Smooth muscle cell of the brain vasculature (primary cell): ENCODE data around the gene PRSS2.
"Not testable (repeated sequence)": the region's sequence is repeated elsewhere in the genome, so short reads cannot be mapped to it uniquely, and the experiment has no call there.

Experiments
- DNase-seq: peaks from one replicate; pipeline ENCODE4 v3.0.0-alpha.2; 2012; ENCODE audit warnings: low read depth, low spot score

The PRSS2 gene

GRCh38 chr7:142759433-142759832, 11.3 kb upstream of the PRSS2 start:
- no peak for DNase-seq

- no peak for DNase-seq
Measured at GRCh38 chr7:142760071-142760642, 10.6 kb upstream of the PRSS2 start.

DNA sequence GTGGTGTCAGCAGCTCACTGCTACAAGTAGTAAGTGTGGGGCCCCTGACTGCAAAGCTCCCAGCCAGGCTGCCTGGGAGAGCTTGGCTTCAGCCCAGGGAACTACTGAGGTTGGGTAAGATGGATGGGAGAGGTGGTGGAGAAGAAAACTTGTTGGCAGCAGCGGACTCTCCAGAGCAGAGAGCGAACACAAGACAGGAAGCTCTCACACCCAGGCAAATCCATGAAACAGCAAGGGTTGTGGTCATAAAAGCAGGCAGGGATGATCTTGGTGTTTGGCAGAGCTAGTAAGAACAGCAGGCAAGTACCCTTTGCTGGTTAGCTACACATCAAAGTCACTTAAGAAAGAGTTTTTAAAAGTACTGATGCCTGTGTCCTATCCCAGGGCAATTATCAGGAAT, 9.2 kb upstream of the PRSS2 start:
- DNase-seq, result not testable (repeated sequence)

DNA sequence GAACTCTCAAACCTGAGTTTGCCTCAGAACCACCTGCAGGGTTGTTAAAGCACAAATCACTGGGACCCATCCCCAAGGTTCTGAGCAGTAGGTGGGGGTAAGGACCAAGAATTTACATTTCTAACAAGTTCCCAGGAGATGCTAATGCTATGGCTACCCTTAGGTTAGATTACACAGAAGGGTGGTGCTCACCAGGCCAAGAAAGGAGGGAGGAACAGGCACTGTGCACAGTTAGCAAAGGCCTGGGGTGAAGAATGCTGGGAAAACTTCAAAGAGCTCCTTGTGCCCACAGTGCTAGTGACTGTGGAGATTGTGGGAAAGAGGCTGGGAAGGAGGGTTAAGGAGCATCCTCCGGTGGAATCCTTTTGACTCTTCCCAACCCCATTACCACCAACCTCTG, 8.7 kb upstream of the PRSS2 start:
- no peak for DNase-seq

DNA sequence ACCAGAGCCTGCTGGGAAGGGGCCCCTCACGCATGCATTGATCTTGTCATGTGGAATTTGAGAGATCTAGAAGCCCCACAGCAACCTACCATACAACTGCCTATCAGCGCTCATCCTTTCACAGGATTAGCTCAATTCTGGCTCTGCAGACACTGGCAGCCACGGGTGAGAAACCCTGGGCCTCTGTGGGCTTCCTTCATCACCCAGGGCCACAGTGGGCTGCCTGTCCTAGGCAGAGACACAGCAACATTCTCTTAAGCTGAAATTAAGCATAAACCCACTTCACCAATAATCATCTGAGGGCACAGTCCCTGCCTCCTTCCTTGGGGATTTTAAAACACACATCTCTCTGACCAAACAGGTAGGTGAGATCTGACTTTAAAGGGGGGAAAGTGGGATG, 3.3 kb upstream of the PRSS2 start:
- no peak for DNase-seq

DNA sequence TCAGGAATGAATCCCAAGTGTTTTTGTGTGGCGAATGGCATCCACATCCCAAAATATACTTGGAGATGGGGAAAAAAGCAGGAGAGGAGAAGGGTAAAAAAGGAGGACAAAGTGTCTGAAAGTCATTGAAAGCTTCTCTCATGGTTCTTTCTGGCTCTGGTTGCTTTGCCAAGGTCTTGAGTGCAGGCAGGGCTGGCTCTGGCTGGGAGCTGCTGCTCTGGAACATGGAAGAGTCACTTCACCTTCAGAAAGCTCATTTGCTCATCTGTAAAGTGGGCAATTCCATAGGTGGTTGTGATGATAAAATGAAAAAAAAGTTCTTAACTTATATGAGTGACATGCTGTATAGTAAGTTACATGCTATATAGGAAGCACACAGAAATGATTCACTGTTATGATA, 2.9 kb upstream of the PRSS2 start:
- no peak for DNase-seq

DNA sequence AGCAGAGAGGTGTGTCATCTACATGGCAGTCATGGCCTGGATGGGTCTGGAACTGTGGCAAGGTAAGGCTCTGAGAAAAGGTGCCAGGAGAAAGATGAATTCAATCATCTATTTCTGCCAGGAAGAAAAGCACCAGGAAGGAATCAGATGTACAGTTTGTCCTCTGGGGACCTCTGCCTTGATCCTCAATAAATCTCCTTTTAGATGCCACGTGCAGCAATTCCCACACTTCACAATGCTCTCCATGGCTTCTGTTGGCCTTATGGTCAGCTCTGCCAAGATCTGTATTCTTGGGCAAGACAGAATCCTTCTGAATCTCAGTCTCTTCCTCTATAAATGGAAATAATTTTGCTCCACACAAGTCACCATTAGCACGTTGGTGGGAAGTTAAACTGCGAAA, 1.9 kb upstream of the PRSS2 start:
- not testable (repeated sequence) for DNase-seq

DNA sequence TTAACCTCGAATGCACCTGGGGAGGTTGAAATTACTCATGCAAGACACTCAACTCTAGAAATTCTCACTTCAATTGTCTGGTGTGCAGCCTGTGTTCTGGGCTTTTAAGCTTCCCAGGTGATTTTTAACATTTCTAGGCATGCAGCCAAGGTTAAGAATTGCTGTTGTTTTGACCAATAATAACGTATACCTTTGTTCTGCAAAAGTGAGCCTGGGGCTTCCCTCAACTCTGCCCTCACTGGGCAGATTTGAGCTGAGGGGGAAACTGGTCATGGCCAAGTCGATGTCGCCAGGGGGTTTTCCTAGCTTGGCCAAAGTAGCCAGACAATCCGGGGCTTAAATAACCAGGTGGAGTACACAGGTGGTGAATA, 568 bp downstream of the PRSS2 start:
- no peak for DNase-seq

DNA sequence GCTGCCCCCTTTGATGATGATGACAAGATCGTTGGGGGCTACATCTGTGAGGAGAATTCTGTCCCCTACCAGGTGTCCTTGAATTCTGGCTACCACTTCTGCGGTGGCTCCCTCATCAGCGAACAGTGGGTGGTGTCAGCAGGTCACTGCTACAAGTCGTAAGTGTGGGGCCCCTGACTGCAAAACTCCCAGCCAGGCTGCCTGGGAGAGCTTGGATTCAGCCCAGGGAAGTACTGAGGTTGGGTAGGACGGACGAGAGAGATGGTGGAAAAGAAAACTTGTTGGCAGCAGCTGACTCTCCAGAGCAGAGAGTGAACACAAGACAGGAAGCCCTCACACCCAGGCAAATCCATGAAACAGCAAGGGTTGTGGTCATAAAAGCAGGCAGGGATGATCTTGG, 1.3 kb downstream of the PRSS2 start:
- DNase-seq, result no peak

DNA sequence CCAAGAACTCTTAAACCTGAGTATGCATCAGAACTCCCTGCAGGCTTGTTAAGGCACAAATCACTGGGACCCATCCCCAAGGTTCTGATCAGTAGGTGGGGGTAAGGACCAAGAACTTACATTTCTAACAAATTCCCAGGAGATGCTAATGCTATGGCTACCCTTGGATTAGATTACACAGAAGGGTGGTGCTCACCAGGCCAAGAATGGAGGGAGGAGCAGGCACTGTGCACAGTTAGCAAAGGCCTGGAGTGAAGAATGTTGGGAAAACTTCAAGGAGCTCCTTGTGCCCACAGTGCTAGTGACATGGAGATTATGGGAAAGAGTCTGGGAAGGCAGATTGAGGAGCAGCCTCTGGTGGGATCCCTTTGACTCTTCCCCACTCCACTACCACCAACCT, 1.9 kb downstream of the PRSS2 start:
- no peak for DNase-seq

GRCh38 chr7:142773230-142773629, 2.5 kb downstream of the PRSS2 start:
- DNase-seq, result no peak

DNA sequence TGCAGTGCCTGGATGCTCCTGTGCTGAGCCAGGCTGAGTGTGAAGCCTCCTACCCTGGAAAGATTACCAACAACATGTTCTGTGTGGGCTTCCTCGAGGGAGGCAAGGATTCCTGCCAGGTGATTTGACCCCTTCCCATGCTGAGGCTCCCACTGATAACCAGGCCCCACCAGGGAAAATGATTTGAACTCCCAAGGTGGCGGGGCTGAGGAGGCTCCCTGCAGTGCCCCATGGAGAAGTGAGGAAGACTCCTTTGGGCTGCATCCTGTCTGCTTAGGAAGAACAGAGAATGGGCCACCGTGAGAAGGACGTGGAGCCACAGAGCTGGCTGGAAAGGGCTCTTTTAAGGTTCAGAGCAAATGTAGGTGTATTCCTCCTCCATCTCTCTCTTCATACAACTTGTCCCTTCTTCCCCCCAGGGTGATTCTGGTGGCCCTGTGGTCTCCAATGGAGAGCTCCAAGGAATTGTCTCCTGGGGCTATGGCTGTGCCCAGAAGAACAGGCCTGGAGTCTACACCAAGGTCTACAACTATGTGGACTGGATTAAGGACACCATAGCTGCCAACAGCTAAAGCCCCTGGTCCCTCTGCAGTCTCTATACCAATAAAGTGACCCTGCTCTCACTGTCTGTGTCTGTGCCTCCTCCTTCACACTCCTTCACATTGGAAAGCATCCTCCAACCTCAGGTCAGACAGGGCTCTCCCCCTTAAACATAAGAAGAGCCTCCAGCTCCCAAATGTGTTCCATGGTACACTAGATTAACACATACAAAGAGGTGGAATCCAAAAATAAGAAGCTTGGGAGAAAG, 3.4 kb downstream of the PRSS2 start:
- no peak for DNase-seq

DNA sequence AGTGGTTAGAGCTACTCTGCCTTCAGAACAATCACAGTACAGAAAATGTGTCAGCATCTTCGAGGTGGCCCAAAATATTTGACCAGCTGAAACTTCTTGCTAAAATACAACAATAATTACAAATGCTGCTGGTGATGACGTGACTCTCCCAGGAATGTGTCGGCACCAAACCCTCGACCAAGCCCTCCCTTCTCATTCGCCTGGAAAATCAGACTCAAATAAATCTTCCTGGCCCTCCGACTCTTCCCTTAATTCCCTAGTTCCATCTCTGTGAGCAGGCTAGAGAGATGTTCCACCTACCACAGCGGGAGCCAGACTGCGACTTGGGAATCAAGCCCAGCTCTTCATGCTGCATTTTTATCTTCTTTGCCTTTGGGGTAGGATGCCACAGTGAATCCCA, 4.1 kb downstream of the PRSS2 start:
- no peak for DNase-seq

GRCh38 chr7:142775351-142776115, 4.8 kb downstream of the PRSS2 start:
- DNase-seq, result not testable (repeated sequence)

- DNase-seq, result no peak
Measured at GRCh38 chr7:142776206-142776844, 5.6 kb downstream of the PRSS2 start.

GRCh38 chr7:142776845-142777225, 6.1 kb downstream of the PRSS2 start:
- not testable (repeated sequence) for DNase-seq

- DNase-seq, result no peak
Measured at GRCh38 chr7:142777318-142777717, 6.5 kb downstream of the PRSS2 start.

- peak; percentile 88 for DNase-seq
Measured at GRCh38 chr7:142782922-142783900, 12.4 kb downstream of the PRSS2 start.

DNA sequence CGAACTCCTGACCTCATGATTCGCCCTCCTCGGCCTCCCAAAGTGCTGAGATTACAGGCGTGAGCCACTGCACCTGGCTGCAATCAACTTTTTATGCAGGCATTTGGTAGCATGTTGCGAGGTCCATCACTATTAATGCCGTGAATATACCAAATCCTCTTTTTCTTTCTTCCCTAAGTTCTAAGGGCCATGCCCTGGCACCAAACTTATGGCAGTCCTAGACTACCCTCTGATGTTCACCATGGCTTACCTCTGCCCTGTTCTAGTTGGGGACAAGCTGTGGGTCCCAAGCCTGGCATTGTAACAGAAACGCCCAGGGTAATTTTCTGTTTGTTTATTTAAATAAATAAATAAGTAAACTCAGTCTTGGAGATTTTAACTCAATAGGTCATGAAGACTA, 13.3 kb downstream of the PRSS2 start:
- DNase-seq, result no peak

DNA sequence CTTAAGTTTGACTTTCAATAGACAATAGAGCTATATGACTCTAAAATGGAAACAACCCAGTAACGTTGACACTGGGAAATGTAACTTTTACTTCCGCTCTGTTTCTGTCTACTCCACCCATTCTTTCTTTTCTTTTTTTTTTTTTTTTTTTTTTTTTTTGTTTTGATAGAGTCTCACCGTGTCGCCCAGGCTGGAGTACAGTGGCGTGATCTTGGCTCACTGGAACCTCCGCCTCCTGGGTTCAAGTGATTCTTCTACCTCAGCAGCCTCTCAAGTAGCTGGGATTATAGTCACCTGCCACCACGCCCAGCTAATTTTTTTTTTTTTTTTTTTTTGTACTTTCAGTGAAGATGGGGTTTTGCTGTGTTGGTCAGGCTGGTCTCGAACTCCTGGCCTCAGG, 13.9 kb downstream of the PRSS2 start:
- DNase-seq, result no peak

DNA sequence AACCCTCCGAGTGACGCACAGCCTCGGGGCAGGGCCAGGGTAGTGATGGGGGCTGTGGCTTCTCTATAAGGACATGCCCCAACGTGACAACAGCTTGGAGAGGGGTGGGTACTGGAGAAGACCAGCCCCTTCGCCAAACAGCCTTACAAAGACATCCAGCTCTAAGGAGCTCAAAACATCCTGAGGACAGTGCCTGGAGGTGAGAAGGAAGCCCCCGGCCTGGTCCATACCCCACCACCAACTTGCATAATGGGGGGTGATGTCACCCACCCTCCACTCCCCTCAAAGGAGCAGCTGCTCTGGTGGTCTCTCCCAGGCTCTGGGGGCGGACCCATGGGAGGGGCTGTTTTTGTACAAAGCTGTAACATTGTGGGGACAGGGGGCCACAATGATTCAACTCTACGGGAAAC, 15.1 kb downstream of the PRSS2 start:
- DNase-seq, result no peak
